Activated CD8-positive, alpha-beta T cell treated with anti-CD3 and anti-CD28 coated beads for 36 hours (primary cell): ENCODE data around the gene CSPG4. TPM values are rescaled to one million over a fixed set of nuclear protein-coding genes. Genes with fewer than 3 reads are reported as not detected.

Experiments used
- ATAC-seq: fragments of 200-7000 bp; cut with Tn5 transposase; one replicate; pipeline ENCODE4 v1.10.0; 2021; ENCODE audit warnings: mild to moderate bottlenecking, moderate library complexity
- CTCF ChIA-PET: fragments of 350-600 bp; sonication (Branson Sonifier 250); formaldehyde crosslinking; loops from one replicate; lab custom pipeline; 2021; ENCODE audit warnings: antibody characterized with exemption; lab: Charles Lee
- POLR2A ChIA-PET: fragments of 350-600 bp; sonication (Branson Sonifier 250); formaldehyde crosslinking; loops from one replicate; lab custom pipeline; 2021; ENCODE audit warnings: antibody characterized with exemption; lab: Charles Lee
- DNase-seq: peaks from one replicate; pipeline ENCODE4 v3.0.0-alpha.2; 2020
- H3K27ac Mint-ChIP-seq: one replicate; pipeline ENCODE4 v1.8.0; 2021; ENCODE audit warnings: mild to moderate bottlenecking, mixed read lengths
- H3K27me3 Mint-ChIP-seq: one replicate; pipeline ENCODE4 v1.8.0; 2021; ENCODE audit warnings: mixed read lengths
- H3K36me3 Mint-ChIP-seq: one replicate; pipeline ENCODE4 v1.8.0; 2021; ENCODE audit warnings: low read depth, mixed read lengths
- H3K4me1 Mint-ChIP-seq: one replicate; pipeline ENCODE4 v1.8.0; 2021; ENCODE audit warnings: low read depth, mixed read lengths
- H3K4me3 Mint-ChIP-seq: one replicate; pipeline ENCODE4 v1.8.0; 2021; ENCODE audit warnings: mild to moderate bottlenecking, moderate library complexity, mixed read lengths
- H3K9me3 Mint-ChIP-seq: one replicate; pipeline ENCODE4 v1.8.0; 2021; ENCODE audit warnings: mixed read lengths
- CTCF ChIP-seq: fragments of 200-600 bp; IDR thresholded peaks from one replicate; pipeline ENCODE4 v1.8.0; 2022; ENCODE audit warnings: antibody characterized with exemption, mild to moderate bottlenecking
- intact Hi-C: fragments of 100-400 bp; cut with micrococcal nuclease; formaldehyde crosslinking; loops from one replicate; pipeline ENCODE4 v1.10.0; 2022
- total RNA-seq, 2 experiments: library from RNA; stranded (reverse); gene quantifications; one replicate each; pipeline ENCODE4 v1.2.3, GENCODE V29; 2021

Gene CSPG4
- total RNA-seq, 2 experiments from 2014 or later, result not detected

GRCh38 chr15:75651810-75652543, 60.7 kb downstream of the CSPG4 start:
- TF ChIP-seq CTCF, result no peak
- Mint-ChIP-seq H3K27me3 (no peaks in the 10 kb centered on the region), H3K9me3 (no peaks in the 10 kb centered on the region), H3K27ac (peak overlapping the region; percentile 55), H3K4me1 (peaks cover 16% of the 10 kb centered on the region), H3K36me3 (no peaks in the 10 kb centered on the region), H3K4me3 (no peak overlapping the region)
- ATAC-seq (peak; percentile 37), DNase-seq (peak; percentile 21)
- ChIA-PET POLR2A (interaction anchor here (0.6 kb wide), 1 partner anchor 12 kb away, joined by 3 read pairs; the partner anchor contains the start of gene IMP3), CTCF (interaction anchor here (0.8 to 0.9 kb wide), 2 partner anchors 28 to 143 kb away, joined by 3 read pairs; no protein-coding TSS in a partner anchor)
- intact Hi-C loops, result no loop called here

GRCh38 chr15:75650908-75651809, 61.5 kb downstream of the CSPG4 start:
- H3K27me3 Mint-ChIP-seq, result no peaks in the 10 kb centered on the region
- no peaks in the 10 kb centered on the region for H3K36me3 Mint-ChIP-seq
- no peak for DNase-seq
- intact Hi-C loops, result no loop called here
- ChIA-PET POLR2A (interaction anchor here (1.2 to 1.5 kb wide), 2 partner anchors 11 to 25 kb away, joined by 6 to 8 read pairs; partner anchors contain the start of genes IMP3 and SNUPN), CTCF (interaction anchor here (0.9 to 1.0 kb wide), 2 partner anchors 11 to 29 kb away, joined by 3 read pairs; partner anchors contain the start of gene IMP3)
- no peak for TF ChIP-seq CTCF
- no peak overlapping the region for H3K4me3 Mint-ChIP-seq
- H3K4me1 Mint-ChIP-seq, result peaks cover 20% of the 10 kb centered on the region
- ATAC-seq, result peak; percentile 16
- H3K27ac Mint-ChIP-seq, result no peak overlapping the region
- H3K9me3 Mint-ChIP-seq, result no peaks in the 10 kb centered on the region

- Mint-ChIP-seq H3K4me1 (peaks cover 20% of the 10 kb centered on the region), H3K4me3 (no peak overlapping the region), H3K27ac (no peak overlapping the region), H3K27me3 (no peaks in the 10 kb centered on the region), H3K9me3 (no peaks in the 10 kb centered on the region), H3K36me3 (no peaks in the 10 kb centered on the region)
- DNase-seq (no peak), ATAC-seq (no peak)
- POLR2A ChIA-PET, result interaction anchor here (1.5 kb wide), 1 partner anchor 9 kb away, joined by 8 read pairs; the partner anchor contains the start of gene IMP3
- CTCF ChIA-PET, result no interaction called here
- intact Hi-C loops, result loop anchor here (10.0 kb wide), 1 partner anchor 285 kb away; the partner anchor contains the start of gene MAN2C1
- no peak for TF ChIP-seq CTCF
Observed at GRCh38 chr15:75649848-75650247, 62.8 kb downstream of the CSPG4 start.

GRCh38 chr15:75649045-75649761, 63.4 kb downstream of the CSPG4 start:
- Mint-ChIP-seq H3K4me3 (peak overlapping the region; percentile 79), H3K27ac (no peak overlapping the region), H3K9me3 (no peaks in the 10 kb centered on the region), H3K36me3 (no peaks in the 10 kb centered on the region), H3K4me1 (peaks cover 20% of the 10 kb centered on the region), H3K27me3 (no peaks in the 10 kb centered on the region)
- DNase-seq (no peak), ATAC-seq (no peak)
- ChIA-PET CTCF (no interaction called here), POLR2A (no interaction called here)
- TF ChIP-seq CTCF, result no peak
- intact Hi-C loops, result loop anchor here (10.0 kb wide), 1 partner anchor 284 kb away; the partner anchor contains the start of gene MAN2C1
